Measurements from ENCODE around the gene GUCA1C. TPM values are rescaled to one million over a fixed set of nuclear protein-coding genes. Genes with fewer than 3 reads are reported as not detected.

GUCA1C gene
- total RNA-seq, 6 experiments from 2014 or later: not detected

- intact Hi-C loops (cut with DNase I): no loop called here
- H3K27me3 ChIP-seq: no peaks in the 10 kb centered on the region
- no peaks in the 10 kb centered on the region for H3K9me3 ChIP-seq
- TF ChIP-seq POLR2A (IDR thresholded peaks at IDR 0.05): no peak
- no peak for TF ChIP-seq CTCF (IDR thresholded peaks at IDR 0.05)
- H3K4me1 ChIP-seq: peaks cover 0 to 6% (median 0%) of the 10 kb centered on the region in 4 donors
- DNase-seq (no peak), ATAC-seq (no peak)
- 37% methylated on average over 3 of the region's 3 CpGs for WGBS (ENCODE audit: insufficient coverage, low coverage, low lambda C conversion rate, missing lambda C conversion rate)
- H3K36me3 ChIP-seq: no peaks in the 10 kb centered on the region
- H3K27ac ChIP-seq: no peak overlapping the region
- H3K4me3 ChIP-seq: no peak overlapping the region
Observed at GRCh38 chr3:108891833-108892232, 61.8 kb downstream of the GUCA1C start.

GRCh38 chr3:108887777-108888176 is 65.9 kb downstream of the GUCA1C start:
- intact Hi-C loops (cut with DNase I): no loop called here

GRCh38 chr3:108887121-108887520 is 66.6 kb downstream of the GUCA1C start:
- Histone ChIP-seq H3K4me3 (no peak overlapping the region), H3K27ac (no peak overlapping the region), H3K36me3 (no peaks in the 10 kb centered on the region), H3K27me3 (no peaks in the 10 kb centered on the region), H3K4me1 (peaks cover 0 to 6% (median 0%) of the 10 kb centered on the region in 4 donors), H3K9me3 (no peaks in the 10 kb centered on the region)
- intact Hi-C loops (cut with DNase I): no loop called here
- no peak for DNase-seq
- ATAC-seq: no peak
- WGBS (ENCODE audit: insufficient coverage, low coverage, low lambda C conversion rate, missing lambda C conversion rate): 29% methylated on average over 4 of the region's 4 CpGs
- no peak for TF ChIP-seq POLR2A (IDR thresholded peaks at IDR 0.05)
- no peak for TF ChIP-seq CTCF (IDR thresholded peaks at IDR 0.05)

More at GRCh38 chr3:108887777-108888176, 65.9 kb downstream of the GUCA1C start:
- H3K4me3 ChIP-seq: no peak overlapping the region
- WGBS (ENCODE audit: insufficient coverage, low coverage, low lambda C conversion rate, missing lambda C conversion rate): 50% methylated on average over 2 of the region's 2 CpGs
- DNase-seq: no peak
- H3K9me3 ChIP-seq: no peaks in the 10 kb centered on the region
- no peaks in the 10 kb centered on the region for H3K36me3 ChIP-seq
- no peak for TF ChIP-seq CTCF (IDR thresholded peaks at IDR 0.05)
- TF ChIP-seq POLR2A (IDR thresholded peaks at IDR 0.05): no peak
- no peak for ATAC-seq
- no peak overlapping the region for H3K27ac ChIP-seq
- H3K4me1 ChIP-seq: peaks cover 0 to 6% (median 0%) of the 10 kb centered on the region in 4 donors
- H3K27me3 ChIP-seq: no peaks in the 10 kb centered on the region

- intact Hi-C loops (cut with DNase I): no loop called here
- TF ChIP-seq POLR2A (IDR thresholded peaks at IDR 0.05) (no peak), CTCF (IDR thresholded peaks at IDR 0.05) (no peak)
- Histone ChIP-seq H3K27ac (no peak overlapping the region), H3K9me3 (no peaks in the 10 kb centered on the region), H3K27me3 (no peaks in the 10 kb centered on the region), H3K4me3 (no peak overlapping the region), H3K4me1 (peaks cover 0 to 6% (median 0%) of the 10 kb centered on the region in 4 donors), H3K36me3 (no peaks in the 10 kb centered on the region)
- DNase-seq (no peak), ATAC-seq (no peak)
- WGBS (ENCODE audit: insufficient coverage, low coverage, low lambda C conversion rate, missing lambda C conversion rate): 0% methylated on average over 1 of the region's 1 CpG
Observed at GRCh38 chr3:108883373-108883772, 70.3 kb downstream of the GUCA1C start.

- Histone ChIP-seq H3K9me3 (no peaks in the 10 kb centered on the region), H3K27ac (no peak overlapping the region), H3K36me3 (no peaks in the 10 kb centered on the region), H3K27me3 (no peaks in the 10 kb centered on the region), H3K4me3 (no peak overlapping the region), H3K4me1 (peaks cover 0 to 6% (median 0%) of the 10 kb centered on the region in 4 donors)
- DNase-seq: no peak
- TF ChIP-seq POLR2A (IDR thresholded peaks at IDR 0.05): no peak
- no peak for TF ChIP-seq CTCF (IDR thresholded peaks at IDR 0.05)
- intact Hi-C loops (cut with DNase I): no loop called here
- ATAC-seq: no peak
Observed at GRCh38 chr3:108882762-108883161, 70.9 kb downstream of the GUCA1C start.

Data from right lobe of liver (tissue), 6 donors.